KG1 (cell line): ENCODE measurements around the gene MSTO1.
"Not testable (repeated sequence)": the region's sequence is repeated elsewhere in the genome, so short reads cannot be mapped to it uniquely, and the experiment has no call there.

Experiments
- DNase-seq: peaks from one replicate; lab custom pipeline; 2025; lab: John Stamatoyannopoulos, UW

The MSTO1 gene

GRCh38 chr1:155613226-155613625 is 3.2 kb downstream of the MSTO1 start:
- not testable (repeated sequence) for DNase-seq

GRCh38 chr1:155622191-155622590 is 12.2 kb downstream of the MSTO1 start:
- no peak for DNase-seq

- DNase-seq = no peak
Measured at GRCh38 chr1:155623357-155623756, 13.3 kb downstream of the MSTO1 start.

GRCh38 chr1:155626428-155626827 is 16.4 kb downstream of the MSTO1 start:
- not testable (repeated sequence) for DNase-seq

- no peak for DNase-seq
Measured at GRCh38 chr1:155636397-155637153, 26.6 kb downstream of the MSTO1 start.

- no peak for DNase-seq
Measured at GRCh38 chr1:155640367-155640766, 30.3 kb downstream of the MSTO1 start.

- not testable (repeated sequence) for DNase-seq
Measured at GRCh38 chr1:155642559-155643180, 32.7 kb downstream of the MSTO1 start.

- no peak for DNase-seq
Measured at GRCh38 chr1:155643230-155643629, 33.2 kb downstream of the MSTO1 start.

- DNase-seq = no peak
Measured at GRCh38 chr1:155645034-155645598, 35.1 kb downstream of the MSTO1 start.

- no peak for DNase-seq
Measured at GRCh38 chr1:155645648-155646047, 35.6 kb downstream of the MSTO1 start.

- no peak for DNase-seq
Measured at GRCh38 chr1:155646307-155646706, 36.3 kb downstream of the MSTO1 start.

- no peak for DNase-seq
Measured at GRCh38 chr1:155648207-155649147, 38.5 kb downstream of the MSTO1 start.

GRCh38 chr1:155649676-155650075 is 39.7 kb downstream of the MSTO1 start:
- DNase-seq = no peak

GRCh38 chr1:155650231-155650757 is 40.3 kb downstream of the MSTO1 start:
- DNase-seq = no peak

GRCh38 chr1:155651861-155652661 is 42.0 kb downstream of the MSTO1 start:
- DNase-seq = no peak

- no peak for DNase-seq
Measured at GRCh38 chr1:155652951-155653350, 42.9 kb downstream of the MSTO1 start.

- no peak for DNase-seq
Measured at GRCh38 chr1:155657463-155657862, 47.4 kb downstream of the MSTO1 start.

- not testable (repeated sequence) for DNase-seq
Measured at GRCh38 chr1:155661239-155661638, 51.2 kb downstream of the MSTO1 start.
